ENCODE data around the gene CFAP410. TPM values are rescaled to one million over a fixed set of nuclear protein-coding genes. Genes with fewer than 3 reads are reported as not detected.

Gene CFAP410
- total RNA-seq, 4 donors from 2014 or later, result 20.5 to 50.6 (median 39.9) TPM

- Histone ChIP-seq H3K36me3 (no peaks in the 10 kb centered on the region), H3K27me3 (no peaks in the 10 kb centered on the region), H3K4me3 (no peak overlapping the region), H3K4me1 (peaks cover 5 to 19% (median 10%) of the 10 kb centered on the region in 4 donors), H3K27ac (no peak overlapping the region), H3K9me3 (no peaks in the 10 kb centered on the region)
- no peak for DNase-seq
- TF ChIP-seq, protein P1, sequence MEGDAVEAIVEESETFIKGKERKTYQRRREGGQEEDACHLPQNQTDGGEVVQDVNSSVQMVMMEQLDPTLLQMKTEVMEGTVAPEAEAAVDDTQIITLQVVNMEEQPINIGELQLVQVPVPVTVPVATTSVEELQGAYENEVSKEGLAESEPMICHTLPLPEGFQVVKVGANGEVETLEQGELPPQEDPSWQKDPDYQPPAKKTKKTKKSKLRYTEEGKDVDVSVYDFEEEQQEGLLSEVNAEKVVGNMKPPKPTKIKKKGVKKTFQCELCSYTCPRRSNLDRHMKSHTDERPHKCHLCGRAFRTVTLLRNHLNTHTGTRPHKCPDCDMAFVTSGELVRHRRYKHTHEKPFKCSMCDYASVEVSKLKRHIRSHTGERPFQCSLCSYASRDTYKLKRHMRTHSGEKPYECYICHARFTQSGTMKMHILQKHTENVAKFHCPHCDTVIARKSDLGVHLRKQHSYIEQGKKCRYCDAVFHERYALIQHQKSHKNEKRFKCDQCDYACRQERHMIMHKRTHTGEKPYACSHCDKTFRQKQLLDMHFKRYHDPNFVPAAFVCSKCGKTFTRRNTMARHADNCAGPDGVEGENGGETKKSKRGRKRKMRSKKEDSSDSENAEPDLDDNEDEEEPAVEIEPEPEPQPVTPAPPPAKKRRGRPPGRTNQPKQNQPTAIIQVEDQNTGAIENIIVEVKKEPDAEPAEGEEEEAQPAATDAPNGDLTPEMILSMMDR (IDR thresholded peaks at IDR 0.05), result no peak
- TF ChIP-seq POLR2A (IDR thresholded peaks at IDR 0.05), result no peak
Observed at GRCh38 chr21:44295163-44295573, 44.0 kb downstream of the CFAP410 start.

- no peak overlapping the region for H3K4me3 ChIP-seq
- H3K4me1 ChIP-seq, result peaks cover 5 to 19% (median 10%) of the 10 kb centered on the region in 4 donors
- H3K36me3 ChIP-seq, result no peaks in the 10 kb centered on the region
- no peaks in the 10 kb centered on the region for H3K9me3 ChIP-seq
- H3K27me3 ChIP-seq, result no peaks in the 10 kb centered on the region
- TF ChIP-seq POLR2A (IDR thresholded peaks at IDR 0.05), result no peak
- TF ChIP-seq, protein P1 (IDR thresholded peaks at IDR 0.05), result no peak
- peak in 2 of 3 donors; percentile 45 to 70 for DNase-seq
- H3K27ac ChIP-seq, result peak overlapping the region in 1 of 4 donors; percentile 1
Observed at GRCh38 chr21:44294391-44295162, 44.6 kb downstream of the CFAP410 start.

- no peak for DNase-seq
- no peak overlapping the region for H3K4me3 ChIP-seq
- TF ChIP-seq, protein P1 (IDR thresholded peaks at IDR 0.05), result no peak
- no peak for TF ChIP-seq POLR2A (IDR thresholded peaks at IDR 0.05)
- H3K4me1 ChIP-seq, result peaks cover 5 to 13% (median 8%) of the 10 kb centered on the region in 4 donors
- H3K36me3 ChIP-seq, result no peaks in the 10 kb centered on the region
- H3K27me3 ChIP-seq, result no peaks in the 10 kb centered on the region
- H3K27ac ChIP-seq, result no peak overlapping the region
- H3K9me3 ChIP-seq, result no peaks in the 10 kb centered on the region
Observed at GRCh38 chr21:44293551-44294231, 45.5 kb downstream of the CFAP410 start.

- Histone ChIP-seq H3K4me1 (peaks cover 1 to 13% (median 6%) of the 10 kb centered on the region in 4 donors), H3K9me3 (no peaks in the 10 kb centered on the region), H3K27me3 (no peaks in the 10 kb centered on the region), H3K4me3 (no peak overlapping the region), H3K27ac (no peak overlapping the region), H3K36me3 (no peaks in the 10 kb centered on the region)
- no peak for TF ChIP-seq POLR2A (IDR thresholded peaks at IDR 0.05)
- TF ChIP-seq, protein P1 (IDR thresholded peaks at IDR 0.05), result no peak
- no peak for DNase-seq
Observed at GRCh38 chr21:44292812-44293195, 46.4 kb downstream of the CFAP410 start.

DNA sequence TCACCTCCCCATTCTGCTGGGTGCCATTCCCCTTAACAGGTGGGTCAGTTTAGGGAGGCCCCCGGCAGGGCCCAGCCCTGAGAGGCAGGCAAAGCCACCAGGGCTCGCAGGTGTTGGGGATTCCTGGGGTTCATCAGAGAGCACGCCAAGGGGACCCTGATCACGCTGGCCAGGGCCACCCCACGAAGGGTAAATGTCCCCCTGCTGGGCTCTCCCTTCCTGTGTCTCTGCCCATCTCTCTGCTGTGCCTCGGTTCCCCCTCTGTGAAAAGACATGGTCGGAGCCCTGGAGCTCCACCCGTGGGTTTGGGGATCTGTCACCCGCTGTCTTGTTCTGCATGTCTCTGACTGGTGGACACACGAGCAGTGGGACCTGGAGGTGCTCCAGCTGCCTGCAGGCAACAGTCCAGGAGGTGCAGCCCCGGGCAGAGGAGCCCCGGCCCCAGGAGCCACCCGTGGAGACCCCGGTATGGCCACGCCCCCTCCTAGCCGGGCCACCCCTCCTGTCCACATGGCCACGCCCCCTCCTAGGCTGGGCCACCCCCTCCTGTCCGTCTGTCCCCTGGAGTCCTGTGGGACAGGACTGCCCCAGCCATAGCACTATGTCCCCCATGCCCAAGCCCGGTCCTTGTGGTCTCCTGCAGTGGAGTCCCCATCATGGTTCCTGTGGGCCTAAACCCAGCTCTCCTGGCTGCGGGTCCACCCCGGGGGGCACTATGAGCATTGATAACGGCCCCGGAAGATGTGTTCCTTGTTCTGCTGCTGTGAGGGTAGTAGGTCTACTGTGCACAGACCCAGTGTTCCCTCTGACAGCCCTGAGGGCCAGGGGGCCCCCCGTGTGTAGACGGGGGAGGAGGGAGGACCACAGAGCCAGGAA lies 47.0 kb downstream of the CFAP410 start:
- Histone ChIP-seq H3K9me3 (no peaks in the 10 kb centered on the region), H3K4me1 (peaks cover 0 to 9% (median 4%) of the 10 kb centered on the region in 4 donors), H3K27ac (no peak overlapping the region), H3K4me3 (no peak overlapping the region), H3K27me3 (no peaks in the 10 kb centered on the region), H3K36me3 (no peaks in the 10 kb centered on the region)
- DNase-seq, result no peak
- TF ChIP-seq, protein P1 (IDR thresholded peaks at IDR 0.05), result no peak

Data from Peyer's patch (tissue), 4 donors.